CD14-positive monocyte (primary cell): Measurements from ENCODE around the gene SLC12A6. TPM values are rescaled to one million over a fixed set of nuclear protein-coding genes. Genes with fewer than 3 reads are reported as not detected.

Experiments
- DNase-seq, 3 donors: peaks; one replicate each; pipeline ENCODE4 v3.0.0-alpha.2; 2011 to 2022
- H2AFZ ChIP-seq: 2 replicates; pipeline ENCODE4 v1.6.0; 2012; ENCODE audit warnings: mild to moderate bottlenecking, low read depth, low read length, inconsistent platforms; ENCODE audit not compliant: insufficient read depth, poor library complexity, severe bottlenecking
- H3K27ac ChIP-seq, 2 donors: 1 replicate in 1 of 2; 2 replicates in 1 of 2; pipeline ENCODE4 v1.5.1; 2012 to 2013; ENCODE audit warnings: low read length in 2 of 2, control low read depth in 1 of 2, inconsistent platforms in 1 of 2, low read depth in 1 of 2, mild to moderate bottlenecking in 1 of 2
- H3K27me3 ChIP-seq, 2 donors: one replicate each; pipeline versions ENCODE4 v1.6.0 to v1.6.1; 2011 to 2013; ENCODE audit warnings: low read length in 2 of 2; ENCODE audit not compliant: control insufficient read depth in 2 of 2, insufficient read depth in 2 of 2
- H3K36me3 ChIP-seq, 2 donors: replicated peaks in 1 of 2; 1 replicate in 1 of 2; 2 replicates in 1 of 2; pipeline versions ENCODE4 v1.5.1 to v1.6.1; 2012 to 2013; ENCODE audit warnings: low read length in 2 of 2, control low read depth in 1 of 2, inconsistent platforms in 1 of 2, mild to moderate bottlenecking in 1 of 2; ENCODE audit not compliant: insufficient read depth in 2 of 2, control insufficient read depth in 1 of 2
- H3K4me1 ChIP-seq, 2 donors: 1 replicate in 1 of 2; 2 replicates in 1 of 2; pipeline versions ENCODE4 v1.5.1 to v1.6.1; 2012 to 2013; ENCODE audit warnings: low read length in 2 of 2, control low read depth in 1 of 2, inconsistent platforms in 1 of 2, mild to moderate bottlenecking in 1 of 2, moderate library complexity in 1 of 2; ENCODE audit not compliant: insufficient read depth in 2 of 2, control insufficient read depth in 1 of 2
- H3K4me2 ChIP-seq: replicated peaks from 2 replicates; pipeline ENCODE3; 2012; ENCODE audit warnings: low read length, moderate library complexity, mild to moderate bottlenecking; ENCODE audit not compliant: poor library complexity, severe bottlenecking; ENCODE audit errors: extremely low read depth
- H3K4me3 ChIP-seq, 3 experiments: fragments of 200-600 bp in 1 of 3; sonication (generic) in 1 of 3; replicated peaks in 1 of 3; 1 replicate in 2 of 3; 2 replicates in 1 of 3; pipeline ENCODE4 v1.5.1; 2011 to 2013; ENCODE audit warnings: low read length in 3 of 3, mild to moderate bottlenecking in 3 of 3, control low read depth in 2 of 3, low read depth in 2 of 3, inconsistent platforms in 1 of 3, moderate library complexity in 1 of 3
- H3K79me2 ChIP-seq: 2 replicates; pipeline ENCODE4 v1.6.0; 2012; ENCODE audit warnings: mild to moderate bottlenecking, control low read depth, inconsistent platforms, low read length, moderate library complexity; ENCODE audit not compliant: insufficient read depth
- H3K9ac ChIP-seq: 2 replicates; pipeline ENCODE4 v1.6.0; 2017; ENCODE audit warnings: low read length, mild to moderate bottlenecking; ENCODE audit not compliant: insufficient read depth, poor library complexity, severe bottlenecking
- H3K9me3 ChIP-seq, 2 donors: replicated peaks in 1 of 2; 1 replicate in 1 of 2; 2 replicates in 1 of 2; pipeline versions ENCODE4 v1.5.1 to v1.6.1; 2012 to 2013; ENCODE audit warnings: low read length in 2 of 2, control low read depth in 1 of 2; ENCODE audit not compliant: control insufficient read depth in 1 of 2, insufficient read depth in 1 of 2
- H4K20me1 ChIP-seq: 2 replicates; pipeline ENCODE4 v1.6.0; 2012; ENCODE audit warnings: mild to moderate bottlenecking, low read length, control low read depth, moderate library complexity; ENCODE audit not compliant: insufficient read depth
- H3K27ac Mint-ChIP-seq, 7 donors: one replicate each; pipeline ENCODE4 v1.8.0; 2020; ENCODE audit warnings: mild to moderate bottlenecking in 7 of 7, mixed read lengths in 7 of 7, moderate library complexity in 6 of 7, inconsistent platforms in 2 of 7
- H3K27me3 Mint-ChIP-seq, 3 donors: one replicate each; pipeline ENCODE4 v1.8.0; 2021 to 2022; ENCODE audit warnings: low read depth in 3 of 3, mild to moderate bottlenecking in 3 of 3, mixed read lengths in 3 of 3, moderate library complexity in 3 of 3, inconsistent platforms in 1 of 3
- H3K36me3 Mint-ChIP-seq, 2 donors: one replicate each; pipeline ENCODE4 v1.8.0; 2020; ENCODE audit warnings: mixed read lengths in 2 of 2, inconsistent platforms in 1 of 2, mild to moderate bottlenecking in 1 of 2
- H3K4me1 Mint-ChIP-seq: one replicate; pipeline ENCODE4 v1.8.0; 2020; ENCODE audit warnings: mild to moderate bottlenecking, mixed read lengths
- H3K4me3 Mint-ChIP-seq, 2 donors: one replicate each; pipeline ENCODE4 v1.8.0; 2020; ENCODE audit warnings: mild to moderate bottlenecking in 2 of 2, mixed read lengths in 2 of 2, moderate library complexity in 1 of 2
- H3K9me3 Mint-ChIP-seq, 7 donors: one replicate each; pipeline ENCODE4 v1.8.0; 2020 to 2022; ENCODE audit warnings: mixed read lengths in 7 of 7, mild to moderate bottlenecking in 6 of 7, moderate library complexity in 6 of 7, inconsistent platforms in 2 of 7
- CTCF ChIP-seq: fragments of 200-600 bp; IDR thresholded peaks from one replicate; pipeline ENCODE4 v1.8.0; 2022; ENCODE audit warnings: antibody characterized with exemption, mild to moderate bottlenecking
- WGBS: methylation state at CpG from one replicate; pipeline ENCODE4 v1.1.5; 2013; ENCODE audit warnings: missing lambda C conversion rate; ENCODE audit not compliant: insufficient coverage; 5-methylcytosine and 5-hydroxymethylcytosine counted together
- intact Hi-C, 2 donors: fragments of 100-400 bp; cut with micrococcal nuclease; formaldehyde crosslinking; loops; one replicate each; pipeline versions ENCODE4 v1.15.0 to v1.15.1; 2023
- polyA plus RNA-seq, 3 donors: library from polyadenylated mRNA; depleted of rRNA in 1 of 3; unstranded in 2 of 3; stranded (reverse) in 1 of 3; fragments of 300-500 nt in 2 of 3; fragments of >200 nt in 1 of 3; fragmentation: Illumina TruSeq in 2 of 3; gene quantifications; 1 replicate in 2 of 3; 2 replicates in 1 of 3; pipeline ENCODE4 v1.2.3, GENCODE V29; 2012 to 2021

The SLC12A6 gene
- polyA plus RNA-seq, 3 donors, result 5.4 to 80.0 (median 8.0) TPM

- Histone ChIP-seq H4K20me1 (no peaks in the 10 kb centered on the region), H3K4me2 (peak within 1 kb of the TSS; percentile 85), H3K79me2 (peaks cover 49% of the 10 kb centered on the region), H3K4me1 (peaks cover 6 to 10% of the 10 kb centered on the region in 2 donors), H3K27ac (peak within 1 kb of the TSS; percentile 57 to 78), H3K9me3 (no peaks in the 10 kb centered on the region), H3K27me3 (no peaks in the 10 kb centered on the region), H3K36me3 (peaks cover 4 to 5% of the 10 kb centered on the region in 2 donors), H3K9ac (peak within 1 kb of the TSS; percentile 77), H2AFZ (peak within 1 kb of the TSS; percentile 76), H3K4me3 (peak within 1 kb of the TSS; percentile 67 to 96 (median 84))
- Mint-ChIP-seq H3K9me3 (no peaks in the 10 kb centered on the region), H3K27me3 (peaks cover 0 to 4% (median 0%) of the 10 kb centered on the region in 3 donors), H3K4me3 (peak within 1 kb of the TSS; percentile 88 to 93), H3K36me3 (peaks cover 4 to 10% of the 10 kb centered on the region in 2 donors), H3K4me1 (peaks cover 13% of the 10 kb centered on the region), H3K27ac (peak within 1 kb of the TSS; percentile 76 to 92 (median 87))
- peak; percentile 91 to 96 (median 93) for DNase-seq
- peak; percentile 80 for TF ChIP-seq CTCF
- intact Hi-C loops, result loop anchor here (5.0 kb wide), 2 partner anchors 107 to 147 kb away; partner anchors contain the start of genes EMC7 (in 2 of the 2) and PGBD4 (in 2 of the 2)
- WGBS, result under 1% methylated on average over 80 of the region's 81 CpGs
These were observed 127.9 kb downstream of the SLC12A6 start, which contains the start of gene KATNBL1 for GRCh38 chr15:34209421-34210282. Gene KATNBL1 (minus strand): TSS chr15:34210096. CDS start chr15:34163676, 46,420 bp downstream.

- no peak for DNase-seq
- Histone ChIP-seq H3K4me1 (peaks cover 6 to 10% of the 10 kb centered on the region in 2 donors), H3K36me3 (peaks cover 4 to 5% of the 10 kb centered on the region in 2 donors), H4K20me1 (peaks cover 6% of the 10 kb centered on the region), H3K79me2 (peaks cover 84% of the 10 kb centered on the region), H2AFZ (no peak overlapping the region), H3K4me2 (no peak overlapping the region), H3K9ac (no peak overlapping the region), H3K4me3 (no peak overlapping the region), H3K9me3 (no peaks in the 10 kb centered on the region), H3K27ac (no peak overlapping the region), H3K27me3 (no peaks in the 10 kb centered on the region)
- WGBS, result no CpG with 5 or more reads among the region's 4 CpGs
- intact Hi-C loops, result no loop called here
- H3K27me3 Mint-ChIP-seq, result no peaks in the 10 kb centered on the region
- H3K4me3 Mint-ChIP-seq, result no peak overlapping the region
- peaks cover 0 to 2% (median 0%) of the 10 kb centered on the region in 7 donors for H3K9me3 Mint-ChIP-seq
- TF ChIP-seq CTCF, result no peak
- H3K36me3 Mint-ChIP-seq, result peaks cover 7 to 11% of the 10 kb centered on the region in 2 donors
- H3K27ac Mint-ChIP-seq, result no peak overlapping the region
- H3K4me1 Mint-ChIP-seq, result peaks cover 13% of the 10 kb centered on the region
These were observed 131.6 kb downstream of the SLC12A6 start for GRCh38 chr15:34206011-34206410.
